K562 (cell line): ENCODE results near the gene FAM32A. TPM values are rescaled to one million over a fixed set of nuclear protein-coding genes. Genes with fewer than 3 reads are reported as not detected.

ENCODE experiments used
- ATAC-seq: fragments of 200-7000 bp; cut with Tn5 transposase; 3 replicates; pipeline ENCODE4 v1.9.1; 2020; ENCODE audit warnings: moderate library complexity
- BruUV-seq: library from RNA; stranded (reverse); fragments of 400-500 nt; replicated peaks from 2 replicates; lab custom pipeline; 2021; lab: Mats Ljungman, UMichigan
- CTCF ChIA-PET: fragments of 300-600 bp; formaldehyde crosslinking; extraction: SDS; loops from one replicate; lab custom pipeline; 2021; ENCODE audit warnings: low intra/inter-chr PET ratio; lab: Yijun Ruan, JAX
- POLR2A ChIA-PET: fragments of 300-600, 350-650 bp; sonication (Branson Sonifier 250); formaldehyde crosslinking; extraction: SDS; loops from one replicate; lab custom pipeline; 2021; ENCODE audit warnings: antibody characterized with exemption, inconsistent platforms; lab: Yijun Ruan, JAX
- DNase-seq, 4 experiments: peaks; one replicate each; pipeline versions ENCODE4 v3.0.0 to v3.0.0-alpha.2; 2011 to 2018; ENCODE audit warnings: low spot score in 3 of 4, mixed read lengths in 3 of 4; ENCODE audit errors: extremely low read depth in 1 of 4
- FAIRE-seq: peaks from 2 replicates; lab custom pipeline; 2011; peaks lifted over from hg19 to GRCh38; lab: Jason Lieb, UNC
- H2AFZ ChIP-seq: 2 replicates; pipeline ENCODE4 v1.6.0; 2011; ENCODE audit warnings: low read depth, low read length, control low read depth, inconsistent platforms
- H3K27ac ChIP-seq: fragments of 200-600 bp; 3 replicates; pipeline ENCODE4 v1.8.0; 2011; ENCODE audit warnings: low read depth, mild to moderate bottlenecking, control low read depth, inconsistent platforms, low read length, moderate library complexity, mixed read lengths; ENCODE audit errors: extremely low read depth
- H3K27me3 ChIP-seq, 2 experiments: fragments of 300-600 bp in 1 of 2; 2 replicates in 1 of 2; 3 replicates in 1 of 2; pipeline versions ENCODE4 v1.6.0 to v1.8.0; 2011; ENCODE audit warnings: inconsistent platforms in 2 of 2, low read length in 2 of 2, mild to moderate bottlenecking in 1 of 2, mixed read lengths in 1 of 2, moderate library complexity in 1 of 2; ENCODE audit not compliant: control insufficient read depth in 2 of 2, insufficient read depth in 2 of 2
- H3K36me3 ChIP-seq: fragments of 300-600 bp; 3 replicates; pipeline ENCODE4 v1.8.0; 2011; ENCODE audit warnings: mild to moderate bottlenecking, low read length, inconsistent platforms; ENCODE audit not compliant: control insufficient read depth, insufficient read depth
- H3K4me1 ChIP-seq, 2 experiments: fragments of 200-600 bp in 1 of 2; replicated peaks in 1 of 2; 2 replicates in 1 of 2; 3 replicates in 1 of 2; pipeline versions ENCODE4 v1.5.1 to v1.8.0; 2011; ENCODE audit warnings: inconsistent platforms in 2 of 2, low read length in 2 of 2, mild to moderate bottlenecking in 1 of 2, mixed read lengths in 1 of 2, moderate library complexity in 1 of 2; ENCODE audit not compliant: control insufficient read depth in 2 of 2, insufficient read depth in 2 of 2
- H3K4me2 ChIP-seq: 2 replicates; pipeline ENCODE4 v1.6.1; 2011; ENCODE audit warnings: low read length, control low read depth, inconsistent platforms, mixed read lengths; ENCODE audit not compliant: insufficient read depth
- H3K4me3 ChIP-seq: fragments of 200-600 bp; sonication (generic), shearing (Covaris generic); 2 replicates; pipeline ENCODE4 v1.5.1; 2016; ENCODE audit warnings: control low read depth, inconsistent platforms
- H3K79me2 ChIP-seq: fragments of 200-600 bp; 3 replicates; pipeline ENCODE4 v1.8.0; 2011; ENCODE audit warnings: low read length, inconsistent platforms; ENCODE audit not compliant: control insufficient read depth, insufficient read depth
- H3K9ac ChIP-seq, 2 experiments: 2 replicates each; pipeline versions ENCODE4 v1.6.0 to v1.6.1; 2011; ENCODE audit warnings: low read depth in 2 of 2, low read length in 2 of 2, control low read depth in 1 of 2, inconsistent platforms in 1 of 2, mild to moderate bottlenecking in 1 of 2, mixed read lengths in 1 of 2; ENCODE audit not compliant: insufficient read depth in 1 of 2
- H3K9me1 ChIP-seq: one replicate; pipeline ENCODE4 v1.6.0; 2011; ENCODE audit warnings: inconsistent platforms, mild to moderate bottlenecking, low read length, moderate library complexity; ENCODE audit not compliant: control insufficient read depth, insufficient read depth
- H3K9me3 ChIP-seq: replicated peaks from 2 replicates; pipeline ENCODE4 v1.5.1; 2011; ENCODE audit warnings: low read depth, low read length, inconsistent platforms; ENCODE audit not compliant: control insufficient read depth, insufficient read depth
- H4K20me1 ChIP-seq: replicated peaks from 2 replicates; pipeline ENCODE4 v1.6.1; 2011; ENCODE audit warnings: low read length, inconsistent platforms, mixed read lengths; ENCODE audit not compliant: control insufficient read depth, insufficient read depth
- CBX3 ChIP-seq, 2 experiments: IDR thresholded peaks; 1 replicate in 1 of 2; 2 replicates in 1 of 2; pipeline ENCODE4 v1.6.1; 2012; ENCODE audit warnings: inconsistent platforms in 2 of 2, low read length in 2 of 2, borderline replicate concordance in 1 of 2, control low read depth in 1 of 2
- ESRRB ChIP-seq: fragments of 250-450 bp; sonication (Bioruptor Pico); IDR thresholded peaks from 2 replicates; pipeline ENCODE4 v1.5.0; 2020; ENCODE audit warnings: mild to moderate bottlenecking, moderate library complexity, borderline replicate concordance
- PTBP1 ChIP-seq: fragments of 200-400 bp; formaldehyde crosslinking; IDR thresholded peaks from 2 replicates; pipeline ENCODE4 v1.6.1; 2017; ENCODE audit warnings: low read depth, low read length
- SLC30A9 ChIP-seq: fragments of 250-450 bp; sonication (Bioruptor Pico); IDR thresholded peaks from 2 replicates; pipeline ENCODE4 v1.8.0; 2022; ENCODE audit warnings: mild to moderate bottlenecking, moderate library complexity
- ZNF121 ChIP-seq: sonication (generic); formaldehyde crosslinking; conservative IDR thresholded peaks from 2 replicates; pipeline ENCODE4 v1.8.0; 2022; ENCODE audit warnings: missing genetic modification reagents
- WGBS: fragments of 100-300 bp; shearing (Covaris generic); methylation state at CpG from one replicate; pipeline ENCODE4 v1.1.6; 2016; ENCODE audit warnings: low coverage, mixed read lengths; ENCODE audit not compliant: insufficient coverage; ENCODE audit errors: missing lambda C conversion rate; 5-methylcytosine and 5-hydroxymethylcytosine counted together
- in situ Hi-C: fragments of 300-500 bp; cut with MboI; formaldehyde crosslinking; loops from 4 replicates; pipeline ENCODE4 v1.15.0; 2018; ENCODE audit warnings: inconsistent platforms, mixed read lengths
- intact Hi-C: fragments of 100-400 bp; cut with micrococcal nuclease; formaldehyde crosslinking; loops from 2 replicates; pipeline ENCODE4 v1.14.2; 2022
- polyA plus RNA-seq, 8 experiments: library from polyadenylated mRNA; depleted of rRNA in 4 of 8; stranded (reverse) in 5 of 8; unstranded in 3 of 8; fragments of >200 nt; fragmentation: Nextera tagmentation in 2 of 8; fragmentation: Illumina TruSeq in 1 of 8; extraction: Ambion mirVana in 2 of 8; extraction: Trizol in 1 of 8; gene quantifications; 2 replicates each; pipeline versions ENCODE4 v1.2.1 to v1.2.3, GENCODE V29; 2011 to 2014; ENCODE audit warnings: inconsistent platforms in 1 of 8, missing spikeins in 1 of 8
- total RNA-seq, 7 experiments: library from RNA; depleted of rRNA in 6 of 7; stranded (reverse); fragments of >200 nt in 6 of 7; fragmentation: Illumina TruSeq in 2 of 7; extraction: Trizol in 2 of 7; gene quantifications; 2 replicates each; pipeline versions ENCODE4 v1.2.1 to v1.2.3, GENCODE V29; 2011 to 2021; ENCODE audit warnings: low replicate concordance in 1 of 7

The FAM32A gene
- total and polyA plus RNA-seq, 9 of the 15 experiments (the other 6 are each of a cell fraction or from before 2014, with no cell fraction given) = 30.7 to 96.7 (median 73.7) TPM

DNA sequence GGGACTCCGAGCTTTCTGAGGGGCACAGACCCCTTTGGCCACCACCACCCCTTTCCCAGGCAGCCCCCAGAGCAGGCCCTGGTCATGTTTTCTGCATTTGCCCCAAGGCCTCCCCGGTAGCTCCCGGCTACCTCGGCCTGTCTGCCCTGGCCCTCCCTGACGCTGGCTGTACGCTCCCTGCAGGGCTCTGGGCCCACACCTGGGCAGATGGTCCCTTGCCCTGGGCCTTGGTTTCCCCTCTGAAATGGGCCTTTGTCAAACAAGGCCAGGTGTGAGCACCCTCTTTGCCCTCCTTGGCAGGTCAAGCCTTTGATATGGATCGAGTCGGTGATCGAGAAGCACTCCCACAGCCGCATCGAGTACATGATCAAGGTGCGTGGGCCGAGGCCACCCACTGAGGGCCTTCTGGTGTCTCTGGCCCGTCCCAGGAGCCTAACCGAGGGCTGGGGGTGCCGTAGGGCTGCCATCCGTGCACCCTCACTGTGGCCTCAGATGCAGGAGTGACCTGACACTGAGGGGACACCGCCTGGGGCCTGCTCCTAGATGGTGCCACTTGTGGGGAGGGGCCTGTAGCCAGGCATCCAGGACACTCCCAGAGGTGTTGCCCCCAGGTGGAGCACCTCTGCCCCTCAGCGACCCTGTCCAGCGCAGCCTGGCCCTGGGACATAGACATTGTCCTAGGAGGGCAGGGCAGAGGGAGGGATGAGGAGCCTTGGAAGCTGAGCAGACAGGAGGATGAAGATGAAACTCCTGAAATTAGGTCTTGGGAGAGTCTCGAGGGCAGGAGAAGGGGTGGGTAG lies 42.8 kb downstream of the FAM32A start:
- POLR2A ChIA-PET = interaction anchor here (0.6 kb wide), 1 partner anchor 12 kb away, joined by 3 read pairs; no protein-coding TSS in a partner anchor
- Histone ChIP-seq H3K9me3 (no peaks in the 10 kb centered on the region), H3K27ac (no peak overlapping the region), H3K4me3 (no peak overlapping the region), H3K4me1 (peaks cover 0 to 8% of the 10 kb centered on the region in 2 experiments; a peak in 2 of 5 replicates), H3K9me1 (peaks cover 4% of the 10 kb centered on the region), H2AFZ (no peak overlapping the region), H4K20me1 (no peaks in the 10 kb centered on the region), H3K27me3 (no peaks in the 10 kb centered on the region), H3K36me3 (peaks cover 41% of the 10 kb centered on the region; the same call in 2 of the 3 replicates), H3K4me2 (no peak overlapping the region), H3K9ac (no peak overlapping the region; a peak in 1 of 4 replicates), H3K79me2 (no peaks in the 10 kb centered on the region)
- in situ Hi-C loops = no loop called here
- DNase-seq (no peak), FAIRE-seq (no peak), ATAC-seq (no peak)
- CTCF ChIA-PET = interaction anchor here (0.6 kb wide), 1 partner anchor 149 kb away, joined by 3 read pairs; no protein-coding TSS in a partner anchor
- BruUV-seq = no TSS peak
- WGBS = 92% methylated on average over 18 of the region's 21 CpGs
- intact Hi-C loops = no loop called here
- TF ChIP-seq CBX3 (IDR thresholded peaks at IDR 0.05; ENCODE audit: borderline replicate concordance in 1 of 2, low read length in 2 of 2) (no peak), PTBP1 (no peak), ZNF121 (CRISPR knock-in tag) (no peak), SLC30A9 (CRISPR knock-in tag) (no peak), ESRRB (CRISPR knock-in tag) (no peak)
